K562 (cell line): ENCODE results near the gene ASPA. TPM values are rescaled to one million over a fixed set of nuclear protein-coding genes. Genes with fewer than 3 reads are reported as not detected.

Source experiments
- ATAC-seq: fragments of 200-7000 bp; cut with Tn5 transposase; 3 replicates; pipeline ENCODE4 v1.9.1; 2020; ENCODE audit warnings: moderate library complexity
- BruUV-seq: library from RNA; stranded (reverse); fragments of 400-500 nt; replicated peaks from 2 replicates; lab custom pipeline; 2021; lab: Mats Ljungman, UMichigan
- CTCF ChIA-PET: fragments of 300-600 bp; formaldehyde crosslinking; extraction: SDS; loops from one replicate; lab custom pipeline; 2021; ENCODE audit warnings: low intra/inter-chr PET ratio; lab: Yijun Ruan, JAX
- POLR2A ChIA-PET: fragments of 300-600, 350-650 bp; sonication (Branson Sonifier 250); formaldehyde crosslinking; extraction: SDS; loops from one replicate; lab custom pipeline; 2021; ENCODE audit warnings: antibody characterized with exemption, inconsistent platforms; lab: Yijun Ruan, JAX
- DNase-seq, 4 experiments: peaks; one replicate each; pipeline versions ENCODE4 v3.0.0 to v3.0.0-alpha.2; 2011 to 2018; ENCODE audit warnings: low spot score in 3 of 4, mixed read lengths in 3 of 4; ENCODE audit errors: extremely low read depth in 1 of 4
- FAIRE-seq: peaks from 2 replicates; lab custom pipeline; 2011; peaks lifted over from hg19 to GRCh38; lab: Jason Lieb, UNC
- H2AFZ ChIP-seq: 2 replicates; pipeline ENCODE4 v1.6.0; 2011; ENCODE audit warnings: low read depth, low read length, control low read depth, inconsistent platforms
- H3K27ac ChIP-seq: fragments of 200-600 bp; 3 replicates; pipeline ENCODE4 v1.8.0; 2011; ENCODE audit warnings: low read depth, mild to moderate bottlenecking, control low read depth, inconsistent platforms, low read length, moderate library complexity, mixed read lengths; ENCODE audit errors: extremely low read depth
- H3K27me3 ChIP-seq, 2 experiments: fragments of 300-600 bp in 1 of 2; 2 replicates in 1 of 2; 3 replicates in 1 of 2; pipeline versions ENCODE4 v1.6.0 to v1.8.0; 2011; ENCODE audit warnings: inconsistent platforms in 2 of 2, low read length in 2 of 2, mild to moderate bottlenecking in 1 of 2, mixed read lengths in 1 of 2, moderate library complexity in 1 of 2; ENCODE audit not compliant: control insufficient read depth in 2 of 2, insufficient read depth in 2 of 2
- H3K36me3 ChIP-seq: fragments of 300-600 bp; 3 replicates; pipeline ENCODE4 v1.8.0; 2011; ENCODE audit warnings: mild to moderate bottlenecking, low read length, inconsistent platforms; ENCODE audit not compliant: control insufficient read depth, insufficient read depth
- H3K4me1 ChIP-seq, 2 experiments: fragments of 200-600 bp in 1 of 2; replicated peaks in 1 of 2; 2 replicates in 1 of 2; 3 replicates in 1 of 2; pipeline versions ENCODE4 v1.5.1 to v1.8.0; 2011; ENCODE audit warnings: inconsistent platforms in 2 of 2, low read length in 2 of 2, mild to moderate bottlenecking in 1 of 2, mixed read lengths in 1 of 2, moderate library complexity in 1 of 2; ENCODE audit not compliant: control insufficient read depth in 2 of 2, insufficient read depth in 2 of 2
- H3K4me2 ChIP-seq: 2 replicates; pipeline ENCODE4 v1.6.1; 2011; ENCODE audit warnings: low read length, control low read depth, inconsistent platforms, mixed read lengths; ENCODE audit not compliant: insufficient read depth
- H3K4me3 ChIP-seq: fragments of 200-600 bp; sonication (generic), shearing (Covaris generic); 2 replicates; pipeline ENCODE4 v1.5.1; 2016; ENCODE audit warnings: control low read depth, inconsistent platforms
- H3K79me2 ChIP-seq: fragments of 200-600 bp; 3 replicates; pipeline ENCODE4 v1.8.0; 2011; ENCODE audit warnings: low read length, inconsistent platforms; ENCODE audit not compliant: control insufficient read depth, insufficient read depth
- H3K9ac ChIP-seq, 2 experiments: 2 replicates each; pipeline versions ENCODE4 v1.6.0 to v1.6.1; 2011; ENCODE audit warnings: low read depth in 2 of 2, low read length in 2 of 2, control low read depth in 1 of 2, inconsistent platforms in 1 of 2, mild to moderate bottlenecking in 1 of 2, mixed read lengths in 1 of 2; ENCODE audit not compliant: insufficient read depth in 1 of 2
- H3K9me1 ChIP-seq: one replicate; pipeline ENCODE4 v1.6.0; 2011; ENCODE audit warnings: inconsistent platforms, mild to moderate bottlenecking, low read length, moderate library complexity; ENCODE audit not compliant: control insufficient read depth, insufficient read depth
- H3K9me3 ChIP-seq: replicated peaks from 2 replicates; pipeline ENCODE4 v1.5.1; 2011; ENCODE audit warnings: low read depth, low read length, inconsistent platforms; ENCODE audit not compliant: control insufficient read depth, insufficient read depth
- H4K20me1 ChIP-seq: replicated peaks from 2 replicates; pipeline ENCODE4 v1.6.1; 2011; ENCODE audit warnings: low read length, inconsistent platforms, mixed read lengths; ENCODE audit not compliant: control insufficient read depth, insufficient read depth
- CREBBP ChIP-seq: IDR thresholded peaks from one replicate; pipeline ENCODE4 v1.6.1; 2012; ENCODE audit warnings: low read depth, mild to moderate bottlenecking, control low read depth, inconsistent platforms, low read length
- MEF2A ChIP-seq: IDR thresholded peaks from 2 replicates; pipeline ENCODE4 v1.6.1; 2011; ENCODE audit warnings: low read depth, mild to moderate bottlenecking, low read length, moderate library complexity; ENCODE audit not compliant: control insufficient read depth
- NFIX ChIP-seq: fragments of 250-450 bp; sonication (Bioruptor Pico); IDR thresholded peaks from 2 replicates; pipeline ENCODE4 v1.4.0; 2020; ENCODE audit warnings: low read depth, mild to moderate bottlenecking, moderate library complexity
- NR1H2 ChIP-seq: sonication (generic); formaldehyde crosslinking; IDR thresholded peaks from 2 replicates; pipeline ENCODE4 v1.4.0; 2020; ENCODE audit warnings: mild to moderate bottlenecking, missing genetic modification reagents
- NUFIP1 ChIP-seq: fragments of 450-650 bp; IDR thresholded peaks from 2 replicates; pipeline ENCODE4 v1.6.1; 2018; ENCODE audit not compliant: partially characterized antibody
- RBM17 ChIP-seq: fragments of 200-400 bp; formaldehyde crosslinking; IDR thresholded peaks from 2 replicates; pipeline ENCODE4 v1.6.1; 2017; ENCODE audit warnings: low read depth, mild to moderate bottlenecking, low read length, borderline replicate concordance
- RFX7 ChIP-seq: fragments of 250-450 bp; sonication (Bioruptor Pico); IDR thresholded peaks from 2 replicates; pipeline ENCODE4 v1.5.1; 2021; ENCODE audit warnings: mild to moderate bottlenecking
- STAG1 ChIP-seq: sonication (generic); formaldehyde crosslinking; IDR thresholded peaks from 2 replicates; pipeline ENCODE4 v1.5.0; 2020; ENCODE audit warnings: missing genetic modification reagents, borderline replicate concordance
- TFAM ChIP-seq: fragments of 250-450 bp; sonication (Bioruptor Pico); conservative IDR thresholded peaks from 2 replicates; pipeline ENCODE4 v1.5.0; 2021; ENCODE audit warnings: mild to moderate bottlenecking, moderate library complexity
- ZBED1 ChIP-seq: IDR thresholded peaks from 2 replicates; pipeline ENCODE4 v1.6.1; 2014
- ZNF239 ChIP-seq: fragments of 250-450 bp; sonication (Bioruptor Pico); IDR thresholded peaks from 2 replicates; pipeline ENCODE4 v1.4.0; 2020; ENCODE audit warnings: mild to moderate bottlenecking
- ZNF253 ChIP-seq: fragments of 250-450 bp; sonication (Bioruptor Pico); conservative IDR thresholded peaks from 2 replicates; pipeline ENCODE4 v1.6.1; 2021; ENCODE audit warnings: mild to moderate bottlenecking
- WGBS: fragments of 100-300 bp; shearing (Covaris generic); methylation state at CpG from one replicate; pipeline ENCODE4 v1.1.6; 2016; ENCODE audit warnings: low coverage, mixed read lengths; ENCODE audit not compliant: insufficient coverage; ENCODE audit errors: missing lambda C conversion rate; 5-methylcytosine and 5-hydroxymethylcytosine counted together
- in situ Hi-C: fragments of 300-500 bp; cut with MboI; formaldehyde crosslinking; loops from 4 replicates; pipeline ENCODE4 v1.15.0; 2018; ENCODE audit warnings: inconsistent platforms, mixed read lengths
- intact Hi-C: fragments of 100-400 bp; cut with micrococcal nuclease; formaldehyde crosslinking; loops from 2 replicates; pipeline ENCODE4 v1.14.2; 2022
- polyA plus RNA-seq, 8 experiments: library from polyadenylated mRNA; depleted of rRNA in 4 of 8; stranded (reverse) in 5 of 8; unstranded in 3 of 8; fragments of >200 nt; fragmentation: Nextera tagmentation in 2 of 8; fragmentation: Illumina TruSeq in 1 of 8; extraction: Ambion mirVana in 2 of 8; extraction: Trizol in 1 of 8; gene quantifications; 2 replicates each; pipeline versions ENCODE4 v1.2.1 to v1.2.3, GENCODE V29; 2011 to 2014; ENCODE audit warnings: inconsistent platforms in 1 of 8, missing spikeins in 1 of 8
- total RNA-seq, 7 experiments: library from RNA; depleted of rRNA in 6 of 7; stranded (reverse); fragments of >200 nt in 6 of 7; fragmentation: Illumina TruSeq in 2 of 7; extraction: Trizol in 2 of 7; gene quantifications; 2 replicates each; pipeline versions ENCODE4 v1.2.1 to v1.2.3, GENCODE V29; 2011 to 2021; ENCODE audit warnings: low replicate concordance in 1 of 7
- TF ChIP-seq, protein P1 (sequence below): fragments of 250-450 bp; sonication (Bioruptor Pico); IDR thresholded peaks from 2 replicates; pipeline ENCODE4 v1.9.0; 2021; ENCODE audit warnings: mild to moderate bottlenecking, inconsistent platforms
- TF ChIP-seq, protein P2 (sequence below): IDR thresholded peaks from 3 replicates; pipeline ENCODE4 v1.6.1; 2011; ENCODE audit warnings: borderline replicate concordance, mild to moderate bottlenecking; ENCODE audit not compliant: insufficient read length, insufficient read depth
- TF ChIP-seq, protein P3 (sequence below): fragments of 450-650 bp; IDR thresholded peaks from 2 replicates; pipeline ENCODE4 v1.6.1; 2016; ENCODE audit warnings: mild to moderate bottlenecking

Gene ASPA
- total and polyA plus RNA-seq, 9 of the 15 experiments (the other 6 are each of a cell fraction or from before 2014, with no cell fraction given) = not detected

- intact Hi-C loops = no loop called here
- H2AFZ ChIP-seq = no peak overlapping the region
- H3K36me3 ChIP-seq = no peaks in the 10 kb centered on the region
- TF ChIP-seq MEF2A (no peak), STAG1 (CRISPR knock-in tag) (no peak), ZBED1 (no peak), ZNF253 (CRISPR knock-in tag) (no peak), TFAM (no peak), ZNF239 (CRISPR knock-in tag) (no peak), NFIX (CRISPR knock-in tag) (no peak), RBM17 (no peak), CREBBP (no peak), NUFIP1 (no peak), NR1H2 (no peak), RFX7 (no peak)
- TF ChIP-seq, protein P1, sequence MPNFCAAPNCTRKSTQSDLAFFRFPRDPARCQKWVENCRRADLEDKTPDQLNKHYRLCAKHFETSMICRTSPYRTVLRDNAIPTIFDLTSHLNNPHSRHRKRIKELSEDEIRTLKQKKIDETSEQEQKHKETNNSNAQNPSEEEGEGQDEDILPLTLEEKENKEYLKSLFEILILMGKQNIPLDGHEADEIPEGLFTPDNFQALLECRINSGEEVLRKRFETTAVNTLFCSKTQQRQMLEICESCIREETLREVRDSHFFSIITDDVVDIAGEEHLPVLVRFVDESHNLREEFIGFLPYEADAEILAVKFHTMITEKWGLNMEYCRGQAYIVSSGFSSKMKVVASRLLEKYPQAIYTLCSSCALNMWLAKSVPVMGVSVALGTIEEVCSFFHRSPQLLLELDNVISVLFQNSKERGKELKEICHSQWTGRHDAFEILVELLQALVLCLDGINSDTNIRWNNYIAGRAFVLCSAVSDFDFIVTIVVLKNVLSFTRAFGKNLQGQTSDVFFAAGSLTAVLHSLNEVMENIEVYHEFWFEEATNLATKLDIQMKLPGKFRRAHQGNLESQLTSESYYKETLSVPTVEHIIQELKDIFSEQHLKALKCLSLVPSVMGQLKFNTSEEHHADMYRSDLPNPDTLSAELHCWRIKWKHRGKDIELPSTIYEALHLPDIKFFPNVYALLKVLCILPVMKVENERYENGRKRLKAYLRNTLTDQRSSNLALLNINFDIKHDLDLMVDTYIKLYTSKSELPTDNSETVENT (CRISPR knock-in tag) = no peak
- TF ChIP-seq, protein P2, sequence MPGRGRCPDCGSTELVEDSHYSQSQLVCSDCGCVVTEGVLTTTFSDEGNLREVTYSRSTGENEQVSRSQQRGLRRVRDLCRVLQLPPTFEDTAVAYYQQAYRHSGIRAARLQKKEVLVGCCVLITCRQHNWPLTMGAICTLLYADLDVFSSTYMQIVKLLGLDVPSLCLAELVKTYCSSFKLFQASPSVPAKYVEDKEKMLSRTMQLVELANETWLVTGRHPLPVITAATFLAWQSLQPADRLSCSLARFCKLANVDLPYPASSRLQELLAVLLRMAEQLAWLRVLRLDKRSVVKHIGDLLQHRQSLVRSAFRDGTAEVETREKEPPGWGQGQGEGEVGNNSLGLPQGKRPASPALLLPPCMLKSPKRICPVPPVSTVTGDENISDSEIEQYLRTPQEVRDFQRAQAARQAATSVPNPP = no peak
- TF ChIP-seq, protein P3, sequence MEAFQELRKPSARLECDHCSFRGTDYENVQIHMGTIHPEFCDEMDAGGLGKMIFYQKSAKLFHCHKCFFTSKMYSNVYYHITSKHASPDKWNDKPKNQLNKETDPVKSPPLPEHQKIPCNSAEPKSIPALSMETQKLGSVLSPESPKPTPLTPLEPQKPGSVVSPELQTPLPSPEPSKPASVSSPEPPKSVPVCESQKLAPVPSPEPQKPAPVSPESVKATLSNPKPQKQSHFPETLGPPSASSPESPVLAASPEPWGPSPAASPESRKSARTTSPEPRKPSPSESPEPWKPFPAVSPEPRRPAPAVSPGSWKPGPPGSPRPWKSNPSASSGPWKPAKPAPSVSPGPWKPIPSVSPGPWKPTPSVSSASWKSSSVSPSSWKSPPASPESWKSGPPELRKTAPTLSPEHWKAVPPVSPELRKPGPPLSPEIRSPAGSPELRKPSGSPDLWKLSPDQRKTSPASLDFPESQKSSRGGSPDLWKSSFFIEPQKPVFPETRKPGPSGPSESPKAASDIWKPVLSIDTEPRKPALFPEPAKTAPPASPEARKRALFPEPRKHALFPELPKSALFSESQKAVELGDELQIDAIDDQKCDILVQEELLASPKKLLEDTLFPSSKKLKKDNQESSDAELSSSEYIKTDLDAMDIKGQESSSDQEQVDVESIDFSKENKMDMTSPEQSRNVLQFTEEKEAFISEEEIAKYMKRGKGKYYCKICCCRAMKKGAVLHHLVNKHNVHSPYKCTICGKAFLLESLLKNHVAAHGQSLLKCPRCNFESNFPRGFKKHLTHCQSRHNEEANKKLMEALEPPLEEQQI = no peak
- H4K20me1 ChIP-seq = no peaks in the 10 kb centered on the region; the same call in 1 of the 2 replicates
- no peak overlapping the region for H3K4me3 ChIP-seq
- ChIA-PET POLR2A (no interaction called here), CTCF (no interaction called here)
- no TSS peak for BruUV-seq
- ATAC-seq (no peak), FAIRE-seq (no peak), DNase-seq (no peak)
- H3K27me3 ChIP-seq = peaks cover 0 to 46% of the 10 kb centered on the region in 2 experiments; a peak in 2 of 5 replicates
- H3K4me1 ChIP-seq = no peaks in the 10 kb centered on the region; a peak in 1 of 5 replicates
- no peaks in the 10 kb centered on the region for H3K9me1 ChIP-seq
- H3K9ac ChIP-seq = no peak overlapping the region
- in situ Hi-C loops = no loop called here
- H3K4me2 ChIP-seq = no peak overlapping the region
- H3K79me2 ChIP-seq = no peaks in the 10 kb centered on the region
- WGBS = 27% methylated on average over 5 of the region's 8 CpGs
- H3K9me3 ChIP-seq = no peaks in the 10 kb centered on the region
- no peak overlapping the region for H3K27ac ChIP-seq
These were observed 71.2 kb downstream of the ASPA start for GRCh38 chr17:3546997-3547396.
